ENCODE results near the gene LYRM2.

GRCh38 chr6:89630488-89630887, 8.1 kb downstream of the LYRM2 start:
- TF ChIP-seq EZH2 (IDR thresholded peaks at IDR 0.05) (no peak), POLR2AphosphoS5 (IDR thresholded peaks at IDR 0.05; ENCODE audit: borderline replicate concordance, low read depth, low read length) (no peak), FOXP2 (optimal IDR thresholded peaks at IDR 0.05; ENCODE audit: control extremely low read depth, extremely low read length, insufficient read depth) (no peak)

Data from SK-N-MC (cell line).